Measurements from ENCODE around the gene PPP2R5E.

Gene PPP2R5E

GRCh38 chr14:63423381-63423780, 119.8 kb downstream of the PPP2R5E start:
- ChIA-PET CTCF (interaction anchor here (0.6 kb wide), 2 partner anchors 8 to 9 kb away, joined by 3 to 4 read pairs; no protein-coding TSS in a partner anchor), POLR2A (ENCODE audit: low non-redundant PET) (no interaction called here)
- DNase-seq (ENCODE audit: low spot score), result no peak
- TF ChIP-seq, protein P1, sequence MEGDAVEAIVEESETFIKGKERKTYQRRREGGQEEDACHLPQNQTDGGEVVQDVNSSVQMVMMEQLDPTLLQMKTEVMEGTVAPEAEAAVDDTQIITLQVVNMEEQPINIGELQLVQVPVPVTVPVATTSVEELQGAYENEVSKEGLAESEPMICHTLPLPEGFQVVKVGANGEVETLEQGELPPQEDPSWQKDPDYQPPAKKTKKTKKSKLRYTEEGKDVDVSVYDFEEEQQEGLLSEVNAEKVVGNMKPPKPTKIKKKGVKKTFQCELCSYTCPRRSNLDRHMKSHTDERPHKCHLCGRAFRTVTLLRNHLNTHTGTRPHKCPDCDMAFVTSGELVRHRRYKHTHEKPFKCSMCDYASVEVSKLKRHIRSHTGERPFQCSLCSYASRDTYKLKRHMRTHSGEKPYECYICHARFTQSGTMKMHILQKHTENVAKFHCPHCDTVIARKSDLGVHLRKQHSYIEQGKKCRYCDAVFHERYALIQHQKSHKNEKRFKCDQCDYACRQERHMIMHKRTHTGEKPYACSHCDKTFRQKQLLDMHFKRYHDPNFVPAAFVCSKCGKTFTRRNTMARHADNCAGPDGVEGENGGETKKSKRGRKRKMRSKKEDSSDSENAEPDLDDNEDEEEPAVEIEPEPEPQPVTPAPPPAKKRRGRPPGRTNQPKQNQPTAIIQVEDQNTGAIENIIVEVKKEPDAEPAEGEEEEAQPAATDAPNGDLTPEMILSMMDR (conservative IDR thresholded peaks at IDR 0.05; ENCODE audit: low read depth), result no peak
- H3K27ac ChIP-seq, result no peak overlapping the region

GRCh38 chr14:63421919-63422318, 121.3 kb downstream of the PPP2R5E start:
- DNase-seq (ENCODE audit: low spot score), result no peak
- ChIA-PET POLR2A (ENCODE audit: low non-redundant PET) (no interaction called here), CTCF (interaction anchor here (0.5 kb wide), 1 partner anchor 122 kb away, joined by 5 read pairs; no protein-coding TSS in a partner anchor)
- TF ChIP-seq, protein P1 (conservative IDR thresholded peaks at IDR 0.05; ENCODE audit: low read depth), result no peak
- no peak overlapping the region for H3K27ac ChIP-seq

DNA sequence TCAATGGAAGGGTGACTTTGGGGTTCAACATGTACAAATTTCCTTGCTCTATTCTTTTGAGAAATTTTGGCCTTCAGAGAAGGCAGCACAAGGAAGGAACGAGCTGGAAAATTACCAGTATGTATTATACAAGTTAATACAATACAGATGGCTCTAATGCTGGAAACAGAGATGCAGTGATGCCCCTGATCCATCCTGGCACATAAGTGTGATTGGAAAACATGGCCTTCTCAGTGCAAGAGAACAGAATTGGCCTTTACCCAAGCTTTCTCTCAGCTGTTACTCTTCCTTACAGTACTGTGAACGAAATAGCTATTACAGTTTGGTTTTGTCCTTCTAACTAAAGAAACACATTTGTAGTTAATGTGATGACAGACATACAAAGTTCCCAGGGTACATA, 122.0 kb downstream of the PPP2R5E start:
- ChIA-PET CTCF (no interaction called here), POLR2A (ENCODE audit: low non-redundant PET) (no interaction called here)
- no peak for DNase-seq (ENCODE audit: low spot score)
- H3K27ac ChIP-seq, result no peak overlapping the region
- TF ChIP-seq, protein P1 (conservative IDR thresholded peaks at IDR 0.05; ENCODE audit: low read depth), result no peak

- no peak overlapping the region for H3K27ac ChIP-seq
- no peak for DNase-seq (ENCODE audit: low spot score)
- ChIA-PET POLR2A (ENCODE audit: low non-redundant PET) (no interaction called here), CTCF (no interaction called here)
- TF ChIP-seq, protein P1 (conservative IDR thresholded peaks at IDR 0.05; ENCODE audit: low read depth), result no peak
These were observed 125.2 kb downstream of the PPP2R5E start for GRCh38 chr14:63418020-63418419.

DNA sequence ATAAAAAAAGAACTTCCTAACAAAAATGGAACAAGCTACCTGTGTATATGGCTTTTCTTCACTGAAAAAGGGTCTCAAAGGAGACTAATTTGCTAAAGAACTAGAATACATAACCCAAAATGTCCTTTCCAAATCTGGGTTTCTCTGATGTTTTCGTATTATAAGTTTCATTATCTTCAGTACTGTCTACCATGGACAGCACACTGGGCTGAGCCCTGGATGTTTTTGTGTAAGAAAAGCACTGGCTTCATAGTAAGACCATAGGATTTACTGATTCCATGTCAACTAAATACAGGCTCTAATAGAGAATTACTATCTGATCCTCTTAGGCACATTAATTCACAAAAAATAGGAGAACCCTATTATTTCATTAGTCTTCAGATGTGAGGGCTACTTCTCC, 130.2 kb downstream of the PPP2R5E start:
- ChIA-PET CTCF (no interaction called here), POLR2A (ENCODE audit: low non-redundant PET) (no interaction called here)
- H3K27ac ChIP-seq, result no peak overlapping the region
- TF ChIP-seq, protein P1 (conservative IDR thresholded peaks at IDR 0.05; ENCODE audit: low read depth), result no peak
- DNase-seq (ENCODE audit: low spot score), result no peak

- CTCF ChIA-PET, result interaction anchor here (0.8 kb wide), 1 partner anchor 1244 kb away, joined by 4 read pairs; no protein-coding TSS in a partner anchor
- POLR2A ChIA-PET (ENCODE audit: low non-redundant PET), result no interaction called here
- DNase-seq (ENCODE audit: low spot score), result no peak
- H3K27ac ChIP-seq, result no peak overlapping the region
- TF ChIP-seq, protein P1 (conservative IDR thresholded peaks at IDR 0.05; ENCODE audit: low read depth), result no peak
These were observed 136.8 kb downstream of the PPP2R5E start for GRCh38 chr14:63406333-63406732.

GRCh38 chr14:63405715-63406114, 137.5 kb downstream of the PPP2R5E start:
- no peak for DNase-seq (ENCODE audit: low spot score)
- CTCF ChIA-PET, result interaction anchor here (0.8 kb wide), 1 partner anchor 1244 kb away, joined by 4 read pairs; no protein-coding TSS in a partner anchor
- TF ChIP-seq, protein P1 (conservative IDR thresholded peaks at IDR 0.05; ENCODE audit: low read depth), result no peak
- H3K27ac ChIP-seq, result no peak overlapping the region
- POLR2A ChIA-PET (ENCODE audit: low non-redundant PET), result no interaction called here

Data from RWPE1 (cell line).